GM12873 (cell line): ENCODE results near the gene PHF10.

ENCODE experiments used
- TF ChIP-seq, protein P1 (sequence below): IDR thresholded peaks from 2 replicates; pipeline ENCODE4 v1.5.1; 2012; ENCODE audit warnings: low read depth, mild to moderate bottlenecking, moderate library complexity, low read length, control low read depth; ENCODE audit not compliant: insufficient read depth; ENCODE audit errors: missing control alignments

Gene PHF10

GRCh38 chr6:169720207-169720855 lies 4.0 kb downstream of the PHF10 start:
- TF ChIP-seq, protein P1, sequence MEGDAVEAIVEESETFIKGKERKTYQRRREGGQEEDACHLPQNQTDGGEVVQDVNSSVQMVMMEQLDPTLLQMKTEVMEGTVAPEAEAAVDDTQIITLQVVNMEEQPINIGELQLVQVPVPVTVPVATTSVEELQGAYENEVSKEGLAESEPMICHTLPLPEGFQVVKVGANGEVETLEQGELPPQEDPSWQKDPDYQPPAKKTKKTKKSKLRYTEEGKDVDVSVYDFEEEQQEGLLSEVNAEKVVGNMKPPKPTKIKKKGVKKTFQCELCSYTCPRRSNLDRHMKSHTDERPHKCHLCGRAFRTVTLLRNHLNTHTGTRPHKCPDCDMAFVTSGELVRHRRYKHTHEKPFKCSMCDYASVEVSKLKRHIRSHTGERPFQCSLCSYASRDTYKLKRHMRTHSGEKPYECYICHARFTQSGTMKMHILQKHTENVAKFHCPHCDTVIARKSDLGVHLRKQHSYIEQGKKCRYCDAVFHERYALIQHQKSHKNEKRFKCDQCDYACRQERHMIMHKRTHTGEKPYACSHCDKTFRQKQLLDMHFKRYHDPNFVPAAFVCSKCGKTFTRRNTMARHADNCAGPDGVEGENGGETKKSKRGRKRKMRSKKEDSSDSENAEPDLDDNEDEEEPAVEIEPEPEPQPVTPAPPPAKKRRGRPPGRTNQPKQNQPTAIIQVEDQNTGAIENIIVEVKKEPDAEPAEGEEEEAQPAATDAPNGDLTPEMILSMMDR = peak; percentile 19

DNA sequence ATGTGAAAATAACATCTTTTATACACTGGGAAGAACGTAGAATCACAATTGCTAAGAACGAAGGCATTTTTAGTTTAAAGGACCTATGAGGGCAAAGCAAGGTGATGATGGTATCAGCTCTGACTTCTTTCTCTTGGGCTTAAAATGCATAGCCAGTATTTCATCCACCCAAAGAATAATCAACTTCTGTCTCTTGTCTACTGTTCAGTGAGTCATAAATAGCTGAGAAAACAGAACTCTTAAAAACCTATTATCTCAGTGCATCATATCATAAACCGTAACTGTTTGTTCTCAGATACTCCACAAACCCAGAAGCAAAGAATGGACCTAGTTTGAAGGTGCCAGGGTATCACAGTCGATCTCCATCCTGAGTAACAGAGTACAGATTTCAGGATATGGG lies 5.2 kb downstream of the PHF10 start:
- TF ChIP-seq, protein P1 = no peak

- TF ChIP-seq, protein P1 = no peak
These were observed 9.7 kb downstream of the PHF10 start for GRCh38 chr6:169714595-169714994.

DNA sequence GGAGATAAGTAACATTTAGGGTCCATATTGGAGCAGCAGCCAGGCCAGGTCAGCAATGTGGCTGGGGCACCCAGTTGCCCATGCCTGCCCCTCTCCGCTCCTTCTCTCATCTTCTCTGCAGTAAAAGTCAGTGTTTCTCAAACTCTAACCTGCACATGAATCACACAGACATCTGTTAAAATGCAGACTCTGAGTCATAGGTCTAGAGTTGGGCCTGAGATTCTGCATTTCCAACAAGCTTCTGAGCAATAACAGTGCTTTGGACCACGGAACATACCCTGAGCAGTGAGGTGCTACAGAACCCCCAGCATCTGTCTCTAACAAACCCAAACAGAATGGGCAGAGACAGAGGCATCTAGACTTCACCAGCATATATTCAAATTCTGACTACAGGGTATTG lies 10.1 kb downstream of the PHF10 start:
- TF ChIP-seq, protein P1 = no peak

- TF ChIP-seq, protein P1 = no peak
These were observed 14.3 kb downstream of the PHF10 start for GRCh38 chr6:169710009-169710408.

GRCh38 chr6:169709293-169709692 lies 15.0 kb downstream of the PHF10 start:
- TF ChIP-seq, protein P1 = no peak

- TF ChIP-seq, protein P1 = no peak
These were observed 16.5 kb downstream of the PHF10 start for GRCh38 chr6:169707772-169708171.
